HEK293T (cell line): ENCODE results near the gene PRPS2.

ENCODE experiments used
- CTCF ChIA-PET: fragments of 350-600 bp; formaldehyde crosslinking; extraction: SDS; loops from one replicate; lab custom pipeline; 2021; ENCODE audit warnings: antibody characterized with exemption, inconsistent platforms; lab: Yijun Ruan, JAX
- POLR2A ChIA-PET: fragments of 350-600 bp; formaldehyde crosslinking; extraction: SDS; loops from one replicate; lab custom pipeline; 2020; ENCODE audit warnings: antibody characterized with exemption, inconsistent platforms; lab: Yijun Ruan, JAX
- DNase-seq: peaks from one replicate; pipeline ENCODE4 v3.0.0; 2012; ENCODE audit warnings: mixed read lengths; ENCODE audit errors: extremely low spot score
- ARNT ChIP-seq: fragments of 450-650 bp; IDR thresholded peaks from 2 replicates; pipeline ENCODE4 v1.6.1; 2017; ENCODE audit warnings: mild to moderate bottlenecking
- BHLHE40 ChIP-seq: fragments of 450-650 bp; IDR thresholded peaks from 2 replicates; pipeline ENCODE4 v1.6.1; 2016; ENCODE audit warnings: mild to moderate bottlenecking, moderate library complexity, borderline replicate concordance
- CTBP1 ChIP-seq: fragments of 450-650 bp; IDR thresholded peaks from 2 replicates; pipeline ENCODE4 v1.6.1; 2016; ENCODE audit warnings: borderline replicate concordance
- ELF4 ChIP-seq: fragments of 450-650 bp; IDR thresholded peaks from 2 replicates; pipeline ENCODE4 v1.6.1; 2017; ENCODE audit warnings: antibody characterized with exemption
- FOXA1 ChIP-seq: fragments of 450-650 bp; IDR thresholded peaks from 2 replicates; pipeline ENCODE4 v1.6.1; 2016; ENCODE audit warnings: mild to moderate bottlenecking
- FOXK2 ChIP-seq: fragments of 450-650 bp; IDR thresholded peaks from 2 replicates; pipeline ENCODE4 v1.6.1; 2016; ENCODE audit warnings: mild to moderate bottlenecking
- FOXM1 ChIP-seq: fragments of 450-650 bp; IDR thresholded peaks from 2 replicates; pipeline ENCODE4 v1.6.1; 2017; ENCODE audit warnings: mild to moderate bottlenecking, borderline replicate concordance
- HDGF ChIP-seq: fragments of 450-650 bp; IDR thresholded peaks from 2 replicates; pipeline ENCODE4 v1.6.1; 2017; ENCODE audit warnings: antibody characterized with exemption, borderline replicate concordance
- L3MBTL2 ChIP-seq: fragments of 450-650 bp; conservative IDR thresholded peaks from 2 replicates; pipeline ENCODE4 v1.6.1; 2016; ENCODE audit warnings: mild to moderate bottlenecking
- LEF1 ChIP-seq: fragments of 450-650 bp; IDR thresholded peaks from 2 replicates; pipeline ENCODE4 v1.6.1; 2017; ENCODE audit warnings: mild to moderate bottlenecking, borderline replicate concordance
- NFRKB ChIP-seq: fragments of 450-650 bp; IDR thresholded peaks from 2 replicates; pipeline ENCODE4 v1.6.1; 2016; ENCODE audit warnings: mild to moderate bottlenecking, moderate library complexity
- PKNOX1 ChIP-seq: fragments of 450-650 bp; IDR thresholded peaks from 2 replicates; pipeline ENCODE4 v1.6.1; 2016
- SP1 ChIP-seq: fragments of 450-650 bp; IDR thresholded peaks from 2 replicates; pipeline ENCODE4 v1.6.1; 2017
- SUZ12 ChIP-seq: fragments of 450-650 bp; IDR thresholded peaks from 2 replicates; pipeline ENCODE4 v1.6.1; 2016; ENCODE audit warnings: mild to moderate bottlenecking
- TARDBP ChIP-seq: fragments of 450-650 bp; IDR thresholded peaks from 2 replicates; pipeline ENCODE4 v1.6.1; 2016
- ZNF384 ChIP-seq: fragments of 450-650 bp; IDR thresholded peaks from 2 replicates; pipeline ENCODE4 v1.6.1; 2016

Gene PRPS2

DNA sequence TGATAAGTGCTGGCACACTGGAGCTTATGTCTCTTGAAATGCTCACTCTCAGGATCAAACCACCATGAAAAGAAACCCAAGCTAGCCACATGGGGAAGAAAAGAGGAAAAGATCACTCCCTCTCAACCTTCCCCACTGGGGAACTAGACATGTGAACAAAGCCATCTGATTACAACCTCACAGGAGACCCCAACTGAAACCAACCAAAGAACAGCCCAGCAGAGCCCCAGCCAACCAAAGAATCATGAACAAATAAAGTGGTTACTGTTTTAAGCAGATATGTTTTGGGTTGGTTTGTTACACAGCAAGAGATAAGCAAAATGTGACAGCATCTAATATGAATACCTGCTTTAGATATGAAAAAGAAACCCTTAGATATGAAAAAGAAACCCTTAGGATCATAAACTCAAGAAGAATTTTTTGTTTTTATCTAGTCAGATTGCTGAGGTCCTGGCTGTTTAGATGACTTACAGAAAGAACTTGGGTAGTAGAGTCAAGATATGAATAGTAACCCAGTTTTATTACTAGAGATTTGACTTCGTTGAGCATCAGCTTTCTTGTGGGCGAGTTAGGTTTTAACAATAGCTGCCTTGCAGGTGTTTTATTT is 52.0 kb downstream of the PRPS2 start:
- ChIA-PET POLR2A (no interaction called here), CTCF (no interaction called here)
- no peak for DNase-seq
- TF ChIP-seq SP1 (no peak), ARNT (no peak), BHLHE40 (no peak), LEF1 (no peak), ZNF384 (no peak), NFRKB (no peak), L3MBTL2 (no peak), HDGF (no peak), FOXK2 (no peak), CTBP1 (no peak), ELF4 (no peak), FOXA1 (no peak)

GRCh38 chrX:12843668-12844279 is 52.6 kb downstream of the PRPS2 start:
- CTCF ChIA-PET: no interaction called here
- TF ChIP-seq ZNF384: no peak
- TF ChIP-seq TARDBP: no peak
- no peak for TF ChIP-seq PKNOX1
- no peak for TF ChIP-seq ARNT
- TF ChIP-seq ELF4: no peak
- no peak for TF ChIP-seq L3MBTL2
- no peak for TF ChIP-seq SUZ12
- no peak for DNase-seq
- POLR2A ChIA-PET: no interaction called here

DNA sequence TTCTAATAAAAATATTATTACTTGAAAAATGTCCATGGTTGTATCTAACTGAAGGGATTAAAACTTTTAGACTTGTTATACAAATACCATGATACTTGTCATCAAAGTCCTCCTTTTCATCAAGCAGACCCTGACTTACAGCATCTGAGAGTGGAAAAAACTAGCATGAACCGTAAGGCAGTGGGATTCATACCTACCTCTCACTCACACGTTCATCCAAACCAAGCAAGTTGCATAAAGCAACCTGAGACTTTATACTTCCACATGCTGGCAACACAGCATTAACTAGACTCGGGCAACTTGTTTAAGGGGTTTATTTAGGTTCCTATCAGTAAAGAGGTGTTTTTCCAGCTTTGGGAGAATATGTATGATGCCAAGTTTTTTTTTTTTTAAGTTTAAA is 53.1 kb downstream of the PRPS2 start:
- CTCF ChIA-PET: no interaction called here

DNA sequence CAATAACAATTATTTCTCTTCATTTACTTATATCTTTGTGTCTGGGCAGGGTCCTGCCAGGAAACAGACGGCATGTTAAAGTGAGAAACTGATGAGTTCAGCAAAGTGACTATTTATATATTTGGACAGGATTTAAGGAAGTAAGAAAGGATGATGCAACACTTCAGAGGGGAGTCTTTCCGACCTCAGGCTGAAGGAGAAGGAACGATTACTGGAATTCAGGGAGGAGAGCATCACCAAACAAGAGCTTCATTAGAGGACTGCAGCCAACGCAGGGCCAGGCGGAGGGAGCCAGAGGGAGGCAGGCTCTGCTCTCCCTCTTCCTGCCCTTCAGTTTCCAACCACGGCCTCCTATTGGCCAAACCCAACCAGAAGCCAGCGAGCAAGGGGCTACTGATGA is 74.1 kb downstream of the PRPS2 start:
- ChIA-PET POLR2A (no interaction called here), CTCF (interaction anchor here (1.4 kb wide), 1 partner anchor 36 kb away, joined by 3 read pairs; no protein-coding TSS in a partner anchor)
- TF ChIP-seq LEF1: no peak
- TF ChIP-seq L3MBTL2: no peak
- TF ChIP-seq FOXK2: no peak
- no peak for TF ChIP-seq ARNT
- no peak for TF ChIP-seq NFRKB
- TF ChIP-seq HDGF: no peak
- no peak for TF ChIP-seq PKNOX1
- DNase-seq: no peak

More for the DNA sequence above, 53.1 kb downstream of the PRPS2 start:
- TF ChIP-seq TARDBP (no peak), CTBP1 (no peak), LEF1 (no peak), BHLHE40 (no peak), FOXA1 (no peak), FOXM1 (no peak)
- POLR2A ChIA-PET: no interaction called here
- no peak for DNase-seq

GRCh38 chrX:12866451-12867377 is 75.5 kb downstream of the PRPS2 start, which contains the start of gene TLR7:
TLR7 (plus strand) TSS chrX:12867072; CDS start chrX:12867579, 507 bp downstream.
- POLR2A ChIA-PET: no interaction called here

More at GRCh38 chrX:12866451-12867377, 75.5 kb downstream of the PRPS2 start, which contains the start of gene TLR7:
- TF ChIP-seq FOXA1 (no peak), LEF1 (no peak), SP1 (no peak), NFRKB (no peak), CTBP1 (no peak), BHLHE40 (no peak), ZNF384 (no peak), FOXM1 (no peak), HDGF (no peak), ELF4 (no peak), ARNT (no peak), L3MBTL2 (no peak), TARDBP (no peak), PKNOX1 (no peak), SUZ12 (no peak), FOXK2 (no peak)
- no peak for DNase-seq
- CTCF ChIA-PET: interaction anchor here (1.4 kb wide), 1 partner anchor 34 kb away, joined by 3 read pairs; no protein-coding TSS in a partner anchor
